Measurements from ENCODE around the gene LIX1L.

The LIX1L gene

DNA sequence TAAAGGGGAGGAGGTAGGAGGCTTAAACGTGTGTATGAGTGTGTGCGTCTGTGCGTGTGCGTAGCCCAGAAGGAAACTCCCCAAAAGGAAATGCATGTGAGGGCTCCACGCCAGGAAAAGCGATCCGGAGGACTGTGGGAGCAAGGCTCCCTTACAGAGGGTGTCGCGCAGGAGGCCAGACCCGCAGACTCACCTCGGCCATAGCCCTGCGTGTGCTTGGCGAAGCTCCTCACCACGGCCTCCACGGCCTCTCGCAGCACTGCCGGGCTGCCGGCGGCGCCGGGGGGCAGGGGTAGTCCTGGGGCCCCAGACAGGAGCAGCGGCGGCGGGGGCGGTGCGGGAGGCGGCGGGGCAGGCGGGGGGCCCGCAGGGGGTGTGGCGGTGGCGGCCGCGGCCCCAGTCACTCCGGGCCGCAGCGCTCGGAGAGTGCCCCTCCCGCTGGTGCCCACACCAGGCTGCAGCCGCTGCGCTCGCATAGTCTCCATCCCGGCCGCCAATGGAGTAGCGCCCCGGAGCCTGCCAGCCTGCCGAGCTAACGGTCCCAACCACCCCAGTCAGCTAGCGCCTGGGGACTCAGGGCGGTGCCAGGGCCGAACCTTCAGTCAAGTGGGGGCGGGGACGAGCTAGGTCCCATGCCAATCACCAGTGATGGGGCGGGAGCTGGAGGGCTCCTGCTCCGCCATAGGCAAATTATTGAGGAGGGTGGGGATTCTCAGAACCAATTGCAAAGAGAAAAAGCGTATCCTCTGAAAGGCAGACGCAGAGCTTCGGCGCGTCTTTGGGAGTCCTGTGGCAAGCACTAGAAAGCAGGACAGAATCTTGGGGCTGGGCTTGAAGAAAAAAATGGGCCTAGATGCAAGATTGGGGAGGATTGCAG is at the start of gene LIX1L:
Gene LIX1L (minus strand): TSS at position 575 of the 877 bp plus-strand sequence. CDS start 90 bp downstream, at position 485.
- peak; percentile 98 for DNase-seq

- no peak for DNase-seq
Measured at GRCh38 chr1:146001709-146002108, 43.9 kb upstream of the LIX1L start.

DNA sequence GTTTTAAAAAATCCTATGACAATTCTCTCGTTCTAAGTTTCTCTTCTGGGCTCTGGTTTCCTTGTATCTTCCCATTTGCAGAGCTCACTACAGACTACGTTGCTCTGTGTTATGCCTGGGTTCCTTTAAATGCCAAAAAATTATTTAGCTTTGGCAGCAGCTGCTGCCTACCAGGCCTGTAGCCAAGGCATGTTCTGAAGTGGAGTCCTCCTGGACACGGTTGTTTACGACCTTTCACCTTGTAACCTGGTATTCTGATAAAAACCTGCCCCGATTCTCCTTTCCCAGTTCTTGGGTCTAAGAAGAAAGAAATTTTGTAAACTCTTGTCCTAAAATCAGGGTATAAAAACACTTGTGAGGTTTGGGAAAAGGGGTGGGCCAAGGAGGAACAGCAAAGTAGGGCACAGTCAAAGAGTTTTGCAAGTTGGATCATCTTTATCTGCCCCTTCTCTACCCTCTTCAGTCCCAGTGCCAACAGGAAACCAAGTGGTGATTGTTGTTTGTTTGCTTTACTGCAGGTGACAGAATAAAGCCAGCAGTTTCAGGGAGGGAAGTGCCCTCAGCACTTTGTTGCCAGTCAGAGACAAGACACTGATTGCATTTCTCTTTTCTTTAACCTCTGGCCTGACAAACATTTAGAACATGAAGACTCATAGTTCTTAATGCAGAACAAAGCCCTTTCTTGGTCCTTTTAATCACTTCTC is 41.7 kb upstream of the LIX1L start:
- no peak for DNase-seq

DNA sequence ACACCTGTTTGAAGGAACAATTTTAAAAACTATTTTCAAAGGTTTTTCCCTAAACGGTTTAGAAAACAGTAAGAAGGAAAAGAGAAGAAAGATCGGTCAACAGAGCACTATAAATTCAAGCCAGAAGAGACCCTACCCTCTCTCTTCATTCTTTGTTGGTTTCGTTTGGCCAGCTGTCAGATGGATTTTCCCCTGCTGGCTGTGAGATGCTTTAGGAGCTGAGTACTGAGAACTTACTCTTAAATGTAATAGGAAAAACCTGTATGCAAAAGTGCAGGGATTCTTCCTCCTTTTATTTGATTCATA is 39.9 kb upstream of the LIX1L start:
- no peak for DNase-seq

DNA sequence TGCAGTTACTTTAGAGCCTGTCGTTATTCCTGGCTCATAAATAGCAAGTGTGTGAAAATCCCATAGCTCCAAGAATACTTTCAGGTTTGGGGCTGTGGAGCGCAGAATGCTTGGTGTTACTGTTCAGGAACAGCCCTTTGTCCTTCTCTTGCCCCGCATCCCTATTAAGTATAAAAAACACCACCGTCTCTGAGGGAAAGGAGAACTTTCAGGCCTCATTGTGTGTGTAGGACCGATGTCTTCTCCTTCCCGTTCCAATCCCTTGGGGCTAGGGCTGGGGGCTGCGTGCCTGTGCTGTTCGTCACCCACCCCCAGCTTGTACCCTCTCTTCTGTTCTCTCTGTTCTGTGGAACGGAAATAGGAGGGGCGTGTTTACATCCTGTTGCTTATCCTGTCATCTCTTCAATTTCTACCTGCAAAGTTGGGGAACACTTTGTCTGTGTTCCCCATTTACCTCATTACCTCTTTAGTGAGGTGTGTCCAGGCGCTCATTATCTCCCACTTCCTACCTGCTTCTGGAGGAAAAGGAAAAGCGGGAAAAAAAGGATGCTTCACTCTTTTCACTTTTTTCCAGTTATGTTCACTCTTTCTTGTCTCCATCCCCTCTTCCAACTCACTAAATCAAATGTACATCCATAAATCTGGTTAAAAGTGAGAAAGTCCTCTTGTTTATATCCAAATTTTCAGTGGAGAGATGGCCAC is 39.4 kb upstream of the LIX1L start:
- peak; percentile 84 for DNase-seq

DNA sequence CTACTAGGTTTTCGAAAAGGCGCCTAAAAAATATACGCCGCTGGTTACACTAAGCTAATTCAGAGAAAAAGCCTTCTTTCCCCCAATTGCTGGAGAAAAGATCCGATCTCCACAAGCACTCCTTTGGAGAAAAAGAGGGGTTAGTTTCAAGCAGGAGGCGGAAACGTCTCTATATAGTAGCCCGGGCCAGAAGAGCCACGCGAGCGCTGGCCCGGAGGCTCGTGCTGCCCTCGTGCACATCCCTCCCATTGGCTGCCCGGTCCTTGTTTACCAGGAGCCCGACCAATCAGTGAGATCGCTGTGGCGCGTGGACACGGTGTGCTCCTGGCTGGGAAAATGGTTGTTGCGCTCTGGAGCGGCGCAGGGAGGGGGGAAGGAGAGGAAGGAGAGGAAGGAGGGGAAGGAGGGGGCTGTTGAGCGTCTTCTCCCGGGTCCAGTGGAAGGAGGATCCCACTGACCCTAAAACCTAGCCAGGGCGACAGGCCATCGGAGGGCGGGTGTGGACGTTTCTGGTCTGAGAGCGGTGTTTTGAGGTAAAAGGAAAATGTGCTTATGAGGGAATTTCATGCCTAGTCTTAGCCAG is 38.7 kb upstream of the LIX1L start, which contains the start of gene TXNIP:
Gene TXNIP (minus strand): TSS at position 147 of the 583 bp plus-strand sequence. CDS start 313 bp downstream, outside the sequence.
- DNase-seq: peak; percentile 98

DNA sequence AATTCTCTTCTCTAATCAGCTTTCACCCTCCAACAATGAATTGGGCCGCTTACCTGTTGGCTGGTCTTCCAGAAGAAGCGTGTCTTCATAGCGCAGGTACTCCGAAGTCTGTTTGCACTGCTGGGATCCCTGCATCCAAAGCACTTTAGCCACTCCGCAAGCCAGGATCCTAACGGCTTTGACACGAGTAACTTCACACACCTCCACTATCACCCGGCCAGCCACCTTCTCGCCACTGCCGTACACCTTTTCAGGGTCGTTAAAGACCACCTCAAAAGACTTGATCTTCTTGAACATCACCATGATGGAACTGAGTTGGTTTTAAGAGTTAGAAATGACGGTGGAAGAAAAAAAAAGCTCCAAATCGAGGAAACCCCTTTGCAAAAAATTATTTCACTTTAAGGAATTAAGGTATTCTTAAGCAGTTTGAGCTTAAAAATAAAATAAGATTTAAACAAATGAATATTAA is 38.2 kb upstream of the LIX1L start:
- no peak for DNase-seq

DNA sequence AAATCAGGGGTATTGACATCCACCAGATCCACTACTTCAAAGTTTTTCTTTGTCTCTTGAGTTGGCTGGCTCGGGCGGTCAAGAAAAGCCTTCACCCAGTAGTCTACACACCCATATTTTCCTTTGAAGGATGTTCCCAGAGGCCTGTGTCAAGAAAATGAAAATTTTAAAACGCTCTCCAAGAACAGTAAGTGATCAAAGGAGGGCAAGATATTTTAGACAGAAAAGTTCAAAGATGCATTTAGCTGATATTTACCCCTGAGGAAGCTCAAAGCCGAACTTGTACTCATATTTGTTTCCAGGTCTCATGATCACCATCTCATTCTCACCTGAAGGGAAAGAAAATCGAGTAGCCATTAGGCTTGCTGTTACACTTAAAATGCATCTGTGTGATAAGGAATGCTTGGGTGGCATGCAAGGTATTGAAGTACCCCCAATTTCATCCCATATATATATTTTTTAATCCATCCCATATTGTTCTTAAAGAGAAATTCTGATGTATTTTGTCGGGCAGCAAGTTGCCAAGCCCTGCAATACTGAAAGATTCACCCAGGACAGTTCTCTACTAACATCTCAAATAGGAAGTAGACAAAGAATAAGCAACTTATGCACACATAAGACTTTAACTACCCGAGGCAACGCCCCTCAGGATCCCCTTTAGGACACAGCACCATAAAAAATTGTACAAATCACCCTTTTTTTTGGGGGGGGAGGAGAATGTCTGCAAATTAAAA is 37.5 kb upstream of the LIX1L start:
- peak; percentile 47 for DNase-seq

GRCh38 chr1:145994391-145995120 is 36.7 kb upstream of the LIX1L start:
- peak; percentile 77 for DNase-seq

GRCh38 chr1:145993618-145994390 is 36.0 kb upstream of the LIX1L start:
- DNase-seq: peak; percentile 53

- no peak for DNase-seq
Measured at GRCh38 chr1:145992958-145993617, 35.3 kb upstream of the LIX1L start.

- DNase-seq: peak; percentile 62
Measured at GRCh38 chr1:145992502-145992936, 34.7 kb upstream of the LIX1L start.

GRCh38 chr1:145991735-145992412 is 34.1 kb upstream of the LIX1L start:
- DNase-seq: peak; percentile 62

GRCh38 chr1:145990249-145990855 is 32.5 kb upstream of the LIX1L start:
- peak; percentile 65 for DNase-seq

- DNase-seq: peak; percentile 65
Measured at GRCh38 chr1:145988773-145989172, 31.0 kb upstream of the LIX1L start.

DNA sequence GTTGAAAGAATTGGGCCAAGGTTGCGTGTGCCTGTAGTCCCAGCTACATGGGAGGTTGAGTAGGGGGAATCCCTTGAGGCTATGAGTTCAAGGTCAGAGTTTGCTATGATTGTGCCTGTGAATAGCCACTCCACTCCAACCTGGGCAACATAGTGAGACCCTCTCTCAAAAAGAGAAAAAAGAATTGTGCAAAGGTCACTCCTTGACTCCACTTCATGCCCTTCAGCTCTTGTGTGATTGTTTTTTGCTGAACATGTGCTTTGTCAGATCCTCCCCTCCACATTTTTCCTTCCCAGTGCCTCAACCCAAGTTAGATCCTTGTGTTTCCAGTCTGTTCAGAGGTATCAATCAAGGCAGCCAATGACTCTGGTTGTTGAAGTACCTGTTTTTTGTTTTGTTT is 30.1 kb upstream of the LIX1L start:
- DNase-seq: no peak

- no peak for DNase-seq
Measured at GRCh38 chr1:145986551-145986950, 28.7 kb upstream of the LIX1L start.

- DNase-seq: peak; percentile 61
Measured at GRCh38 chr1:145985502-145986439, 28.0 kb upstream of the LIX1L start.
